Progenitor cell of endocrine pancreas (in vitro differentiated cells): ENCODE data around the gene RNF126. TPM values are rescaled to one million over a fixed set of nuclear protein-coding genes. Genes with fewer than 3 reads are reported as not detected.

Experiments used
- DNase-seq: peaks from one replicate; pipeline ENCODE4 v3.0.0; 2021; ENCODE audit warnings: low spot score; ENCODE audit not compliant: unreplicated experiment
- H3K27ac Mint-ChIP-seq: 2 replicates; pipeline ENCODE4 v1.8.0; 2021; ENCODE audit warnings: mild to moderate bottlenecking, moderate library complexity, mixed read lengths
- H3K27me3 Mint-ChIP-seq: 2 replicates; pipeline ENCODE4 v1.8.0; 2021; ENCODE audit warnings: mixed read lengths
- H3K36me3 Mint-ChIP-seq: 2 replicates; pipeline ENCODE4 v1.8.0; 2022; ENCODE audit warnings: mixed read lengths; ENCODE audit not compliant: insufficient read depth
- H3K4me1 Mint-ChIP-seq: 2 replicates; pipeline ENCODE4 v1.8.0; 2021; ENCODE audit warnings: low read depth, mixed read lengths
- H3K4me3 Mint-ChIP-seq: 2 replicates; pipeline ENCODE4 v1.8.0; 2021; ENCODE audit warnings: low read depth, mild to moderate bottlenecking, moderate library complexity, mixed read lengths
- H3K9me3 Mint-ChIP-seq: 2 replicates; pipeline ENCODE4 v1.8.0; 2021; ENCODE audit warnings: low read depth, mixed read lengths
- total RNA-seq: library from RNA; stranded (reverse); gene quantifications from 2 replicates; pipeline ENCODE4 v1.2.1, GENCODE V29; 2021
- TF ChIP-seq, protein P1 (sequence below): fragments of 200-600 bp; sonication (generic); IDR thresholded peaks from one replicate; pipeline ENCODE4 v1.5.0; 2021; ENCODE audit warnings: antibody characterized with exemption, mild to moderate bottlenecking; ENCODE audit not compliant: unreplicated experiment

RNF126 gene
- total RNA-seq, 1 donor from 2014 or later, result 37.3 TPM

DNA sequence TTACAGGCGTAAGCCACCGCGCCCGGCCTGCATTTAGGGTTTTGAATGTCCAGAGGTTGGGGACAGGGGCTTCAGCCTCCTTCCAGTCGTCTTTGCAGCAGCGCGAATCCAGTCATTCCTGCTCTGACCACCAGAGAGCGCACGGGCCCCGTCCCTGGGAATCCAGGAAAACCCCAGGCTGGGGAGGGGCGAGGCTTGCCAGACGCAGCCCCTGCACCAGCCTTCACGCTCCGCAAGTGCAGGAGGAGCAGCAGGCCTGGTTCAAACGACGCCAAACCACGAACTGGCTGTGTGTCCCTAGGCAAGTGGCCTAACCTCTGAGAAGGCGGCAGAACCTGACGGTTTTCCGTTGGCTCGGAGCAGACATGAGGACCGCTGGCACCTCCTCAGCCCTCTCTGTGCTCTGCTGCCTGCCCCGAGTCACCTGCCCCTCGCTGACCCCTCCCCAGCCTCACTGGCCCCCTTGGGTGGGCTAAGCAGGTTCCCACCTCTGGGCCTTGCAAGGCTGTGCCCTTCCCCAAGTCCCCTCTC is 2.0 kb upstream of the RNF126 start:
- H3K9me3 Mint-ChIP-seq, result peaks cover 3% of the 10 kb centered on the region
- TF ChIP-seq, protein P1, sequence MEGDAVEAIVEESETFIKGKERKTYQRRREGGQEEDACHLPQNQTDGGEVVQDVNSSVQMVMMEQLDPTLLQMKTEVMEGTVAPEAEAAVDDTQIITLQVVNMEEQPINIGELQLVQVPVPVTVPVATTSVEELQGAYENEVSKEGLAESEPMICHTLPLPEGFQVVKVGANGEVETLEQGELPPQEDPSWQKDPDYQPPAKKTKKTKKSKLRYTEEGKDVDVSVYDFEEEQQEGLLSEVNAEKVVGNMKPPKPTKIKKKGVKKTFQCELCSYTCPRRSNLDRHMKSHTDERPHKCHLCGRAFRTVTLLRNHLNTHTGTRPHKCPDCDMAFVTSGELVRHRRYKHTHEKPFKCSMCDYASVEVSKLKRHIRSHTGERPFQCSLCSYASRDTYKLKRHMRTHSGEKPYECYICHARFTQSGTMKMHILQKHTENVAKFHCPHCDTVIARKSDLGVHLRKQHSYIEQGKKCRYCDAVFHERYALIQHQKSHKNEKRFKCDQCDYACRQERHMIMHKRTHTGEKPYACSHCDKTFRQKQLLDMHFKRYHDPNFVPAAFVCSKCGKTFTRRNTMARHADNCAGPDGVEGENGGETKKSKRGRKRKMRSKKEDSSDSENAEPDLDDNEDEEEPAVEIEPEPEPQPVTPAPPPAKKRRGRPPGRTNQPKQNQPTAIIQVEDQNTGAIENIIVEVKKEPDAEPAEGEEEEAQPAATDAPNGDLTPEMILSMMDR, result peak; percentile 94
- H3K4me3 Mint-ChIP-seq, result peak overlapping the region; percentile 77
- no peaks in the 10 kb centered on the region for H3K27me3 Mint-ChIP-seq
- H3K27ac Mint-ChIP-seq, result peak overlapping the region; percentile 76
- peak; percentile 88 for DNase-seq
- H3K4me1 Mint-ChIP-seq, result peaks cover 18% of the 10 kb centered on the region
- peaks cover 2% of the 10 kb centered on the region for H3K36me3 Mint-ChIP-seq

- Mint-ChIP-seq H3K4me3 (peak overlapping the region; percentile 77), H3K36me3 (no peaks in the 10 kb centered on the region), H3K9me3 (no peaks in the 10 kb centered on the region), H3K27me3 (no peaks in the 10 kb centered on the region), H3K27ac (peak overlapping the region; percentile 92), H3K4me1 (peaks cover 18% of the 10 kb centered on the region)
- no peak for DNase-seq
- TF ChIP-seq, protein P1, result no peak
Measured at GRCh38 chr19:663682-664117, 686 bp upstream of the RNF126 start.

- H3K4me3 Mint-ChIP-seq, result peak overlapping the region; percentile 74
- no peaks in the 10 kb centered on the region for H3K27me3 Mint-ChIP-seq
- H3K36me3 Mint-ChIP-seq, result no peaks in the 10 kb centered on the region
- no peaks in the 10 kb centered on the region for H3K9me3 Mint-ChIP-seq
- no peak for DNase-seq
- H3K4me1 Mint-ChIP-seq, result peaks cover 18% of the 10 kb centered on the region
- TF ChIP-seq, protein P1, result no peak
- peak overlapping the region; percentile 92 for H3K27ac Mint-ChIP-seq
Measured at GRCh38 chr19:662207-662961, 630 bp downstream of the RNF126 start.

GRCh38 chr19:661427-662196 is 1.4 kb downstream of the RNF126 start:
- peak overlapping the region; percentile 74 for H3K4me3 Mint-ChIP-seq
- peaks cover 18% of the 10 kb centered on the region for H3K4me1 Mint-ChIP-seq
- TF ChIP-seq, protein P1, result no peak
- H3K36me3 Mint-ChIP-seq, result no peaks in the 10 kb centered on the region
- no peaks in the 10 kb centered on the region for H3K9me3 Mint-ChIP-seq
- no peaks in the 10 kb centered on the region for H3K27me3 Mint-ChIP-seq
- H3K27ac Mint-ChIP-seq, result peak overlapping the region; percentile 92
- no peak for DNase-seq

DNA sequence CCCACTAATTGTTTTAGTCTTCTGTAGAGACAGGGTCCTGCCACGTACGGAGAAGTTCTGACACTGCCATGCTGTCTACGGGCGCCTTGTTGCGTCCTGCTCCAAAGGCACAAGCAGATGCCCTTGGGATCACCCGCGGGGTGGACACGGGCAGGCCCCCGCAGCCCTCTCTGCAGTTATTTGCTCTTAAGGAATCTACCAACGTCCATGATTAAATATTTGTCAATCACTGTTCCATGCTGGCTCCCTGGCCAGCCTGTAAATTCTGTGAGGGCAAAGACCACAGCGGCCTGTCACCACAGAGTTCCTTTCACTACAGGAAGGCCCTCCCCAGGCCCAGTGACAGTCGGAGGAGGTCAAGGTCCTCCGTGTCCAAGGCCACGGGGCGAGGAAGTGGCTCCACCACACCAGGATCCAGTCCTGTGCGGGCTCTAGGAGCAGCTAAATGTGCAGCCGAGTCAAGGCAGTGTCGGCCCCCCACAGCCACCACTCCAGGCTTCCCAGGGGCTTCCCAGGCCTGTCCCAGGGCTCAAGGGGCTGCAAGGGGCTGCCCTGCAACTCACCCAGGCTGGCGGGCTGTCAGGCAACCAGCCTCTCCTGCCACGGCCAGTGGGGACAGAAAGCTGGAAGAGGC is 2.1 kb downstream of the RNF126 start:
- Mint-ChIP-seq H3K27me3 (no peaks in the 10 kb centered on the region), H3K4me3 (peak overlapping the region; percentile 74), H3K4me1 (peaks cover 18% of the 10 kb centered on the region), H3K27ac (peak overlapping the region; percentile 92), H3K36me3 (no peaks in the 10 kb centered on the region), H3K9me3 (no peaks in the 10 kb centered on the region)
- TF ChIP-seq, protein P1, result no peak
- no peak for DNase-seq
